GM21723 (cell line): ENCODE measurements around the gene EEA1.

Source experiments
- ATAC-seq: cut with Tn5 transposase; IDR thresholded peaks from one replicate; pipeline ENCODE4 v1.9.1; 2021; ENCODE audit warnings: mild to moderate bottlenecking, moderate library complexity; ENCODE audit not compliant: unreplicated experiment

The EEA1 gene

GRCh38 chr12:92897844-92898243 is 31.3 kb downstream of the EEA1 start:
- ATAC-seq = no peak

DNA sequence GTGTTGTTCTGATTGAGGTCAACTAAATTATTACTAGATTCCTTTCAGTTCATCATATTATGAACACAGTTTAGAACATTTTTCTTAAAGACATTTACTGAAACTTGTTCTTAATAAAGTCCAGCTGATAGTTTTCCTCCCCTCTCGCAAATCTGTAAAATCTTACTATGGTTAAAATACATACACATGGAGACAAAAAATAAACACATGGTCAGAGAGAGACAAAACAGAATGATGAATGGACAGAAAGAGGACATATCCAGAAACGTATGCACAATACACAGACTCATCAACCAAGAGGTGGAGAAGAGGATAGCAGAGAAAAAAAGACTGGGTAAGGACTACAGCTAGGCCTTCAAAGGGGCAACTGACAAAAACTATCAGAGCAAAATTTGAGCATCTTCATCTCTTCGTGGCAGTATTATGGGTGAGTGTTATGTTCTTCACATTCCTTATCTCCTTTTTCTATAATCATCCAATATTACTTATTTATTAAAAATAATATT is 38.4 kb downstream of the EEA1 start:
- ATAC-seq = no peak

DNA sequence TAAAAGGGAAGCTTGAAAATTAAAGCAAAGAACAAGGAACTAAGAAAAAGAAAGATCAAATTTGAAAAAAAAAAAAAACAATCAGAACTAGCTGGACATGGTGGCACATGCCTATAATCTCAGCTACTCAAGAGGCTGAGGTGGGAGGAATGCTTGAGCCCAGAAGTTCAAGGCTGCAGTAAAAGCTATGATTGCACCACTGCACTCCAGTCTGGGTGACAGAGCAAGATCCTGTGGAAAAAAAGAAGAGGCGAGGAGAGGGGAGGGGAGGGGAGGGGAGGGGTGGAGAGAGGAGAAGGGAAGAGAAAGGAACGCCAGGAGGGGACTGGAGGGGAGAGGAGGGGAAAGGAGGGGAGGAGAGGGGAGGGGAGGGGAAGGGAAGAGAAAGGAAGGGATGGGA is 43.0 kb downstream of the EEA1 start:
- ATAC-seq = no peak

GRCh38 chr12:92879698-92880322 is 49.3 kb downstream of the EEA1 start:
- ATAC-seq = no peak

DNA sequence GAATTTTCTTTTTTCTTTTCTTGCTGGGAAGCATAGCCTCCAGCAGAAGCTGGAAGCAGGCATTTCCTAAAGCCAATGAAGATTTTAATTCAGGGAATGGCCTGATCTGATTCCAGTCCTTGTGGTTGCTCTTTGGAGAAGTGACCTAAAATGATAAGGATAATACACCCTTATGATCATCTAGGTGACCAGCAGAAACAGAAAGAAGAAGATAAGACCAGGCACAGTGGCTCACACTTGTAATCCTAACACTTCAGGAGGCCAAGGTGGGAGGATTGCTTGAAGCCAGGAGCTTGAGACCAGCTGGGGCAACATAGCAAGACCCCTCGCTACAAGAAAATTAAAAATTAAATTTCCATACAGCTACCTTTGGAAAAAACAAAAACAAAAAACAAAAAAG is 51.2 kb downstream of the EEA1 start:
- ATAC-seq = no peak

DNA sequence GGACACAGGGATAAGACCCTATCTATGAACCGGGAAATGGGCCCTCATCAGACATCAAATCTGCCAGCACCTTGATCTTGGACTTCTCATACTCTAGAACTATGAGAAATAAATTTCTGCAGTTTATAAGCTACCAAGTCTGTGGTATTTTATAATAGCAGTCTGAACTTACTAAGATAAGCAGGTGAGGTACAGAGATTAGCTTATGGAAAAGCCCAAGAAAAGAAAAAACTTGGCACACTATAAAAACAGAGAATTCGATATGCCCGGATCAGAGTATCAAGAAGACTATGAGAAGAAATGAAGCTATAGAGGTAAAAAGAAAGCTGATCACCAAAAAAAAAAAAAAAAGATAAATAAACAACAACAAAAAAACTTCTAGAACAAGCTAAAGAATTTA is 52.6 kb downstream of the EEA1 start:
- no peak for ATAC-seq

GRCh38 chr12:92871116-92871515 is 58.0 kb downstream of the EEA1 start:
- no peak for ATAC-seq

DNA sequence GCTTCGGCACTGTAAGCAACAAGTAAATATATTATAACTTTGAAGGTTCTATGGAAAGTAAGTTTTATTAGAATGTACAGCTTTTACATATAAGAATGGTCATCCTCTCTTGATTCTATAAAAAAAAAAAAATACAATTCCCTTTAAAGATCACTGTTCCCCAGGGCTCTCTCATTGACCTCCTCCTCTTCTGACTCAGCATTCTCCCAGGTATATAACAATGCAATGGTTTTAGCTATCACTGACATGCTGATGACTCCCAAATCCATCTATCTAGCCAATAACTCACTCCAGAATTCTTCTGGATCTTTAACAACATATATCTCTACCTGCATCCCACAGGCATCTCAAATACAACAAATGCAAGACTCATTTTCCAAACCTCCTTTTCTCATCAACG is 62.7 kb downstream of the EEA1 start:
- no peak for ATAC-seq

GRCh38 chr12:92863251-92863650 is 65.8 kb downstream of the EEA1 start:
- no peak for ATAC-seq

- no peak for ATAC-seq
These were observed 67.7 kb downstream of the EEA1 start for GRCh38 chr12:92861381-92861780.

- no peak for ATAC-seq
These were observed 68.6 kb downstream of the EEA1 start for GRCh38 chr12:92860521-92860920.

DNA sequence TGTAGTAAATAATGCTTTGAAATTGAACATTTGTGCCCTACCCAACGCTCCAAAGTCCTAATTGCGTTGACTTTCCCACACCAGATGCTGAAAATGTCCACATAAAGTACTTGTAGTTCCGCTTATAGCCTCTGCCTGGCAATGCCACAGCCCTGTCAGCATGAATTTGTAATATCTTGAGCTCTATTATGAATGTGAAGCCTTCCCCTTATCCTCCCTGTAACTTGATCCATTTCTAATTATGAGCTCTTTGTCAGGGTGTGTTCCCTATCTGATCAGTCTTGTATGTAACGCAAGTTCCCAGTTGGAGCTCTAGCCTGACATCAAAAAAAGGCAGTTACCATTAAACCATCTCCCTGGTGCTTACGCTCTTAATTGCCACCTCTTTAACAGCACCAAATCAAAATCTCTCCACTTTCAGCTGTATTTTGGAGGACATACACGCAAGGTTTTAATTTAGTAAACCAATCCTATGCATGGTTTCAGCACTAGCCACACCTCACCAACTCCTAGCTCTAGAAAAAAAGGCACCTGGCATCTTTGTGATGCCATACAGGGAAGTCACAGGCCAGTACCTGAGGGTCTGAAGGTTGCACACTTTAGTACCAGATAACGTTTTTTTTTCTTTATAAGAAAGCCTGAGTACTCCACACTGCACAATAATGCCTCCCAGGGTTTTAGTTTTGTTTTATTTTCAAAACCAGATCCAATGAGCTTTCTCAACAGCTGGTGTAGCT is 69.3 kb downstream of the EEA1 start:
- ATAC-seq = no peak

DNA sequence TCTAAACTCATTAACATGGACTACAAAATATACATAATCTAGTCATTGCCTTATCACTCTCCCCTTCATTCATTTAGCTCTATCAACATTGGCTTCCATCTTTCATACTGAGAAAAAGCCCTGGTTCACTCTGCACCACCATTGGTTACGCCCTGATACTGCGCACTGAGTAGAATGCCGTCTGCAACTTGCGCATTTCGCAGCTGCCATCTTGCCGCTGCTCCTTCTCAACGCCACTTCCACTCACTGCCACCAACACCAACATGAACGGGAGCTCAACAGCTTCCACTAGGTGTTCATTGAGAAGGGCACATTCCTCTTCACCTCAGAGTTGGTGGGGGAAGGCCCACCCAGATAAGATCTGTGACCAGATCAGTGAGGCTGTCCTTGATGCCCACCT is 71.3 kb downstream of the EEA1 start:
- no peak for ATAC-seq

DNA sequence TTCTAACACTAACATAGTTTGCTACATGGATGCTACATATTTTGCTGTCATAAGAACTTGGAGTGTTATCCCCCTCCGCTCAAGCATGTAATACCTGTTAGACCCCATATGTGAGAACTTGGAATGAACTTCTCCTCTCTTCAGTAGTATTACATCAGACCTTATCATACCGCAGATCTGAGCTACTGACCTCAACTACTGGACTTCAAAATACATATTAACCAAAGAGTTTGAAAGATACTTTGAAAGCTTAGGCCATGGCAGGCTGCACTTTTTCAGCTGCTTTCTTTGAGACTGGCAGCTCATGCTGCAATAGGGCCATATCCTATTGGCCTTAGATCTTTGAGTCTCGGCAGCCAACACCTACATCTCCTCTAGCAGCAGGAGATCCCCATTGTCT is 74.8 kb downstream of the EEA1 start:
- no peak for ATAC-seq

- no peak for ATAC-seq
These were observed 80.4 kb downstream of the EEA1 start for GRCh38 chr12:92848740-92849139.

- no peak for ATAC-seq
These were observed 81.7 kb downstream of the EEA1 start for GRCh38 chr12:92847368-92847767.

GRCh38 chr12:92845329-92845728 is 83.8 kb downstream of the EEA1 start:
- no peak for ATAC-seq

- ATAC-seq = no peak
These were observed 84.8 kb downstream of the EEA1 start for GRCh38 chr12:92844151-92844763.

DNA sequence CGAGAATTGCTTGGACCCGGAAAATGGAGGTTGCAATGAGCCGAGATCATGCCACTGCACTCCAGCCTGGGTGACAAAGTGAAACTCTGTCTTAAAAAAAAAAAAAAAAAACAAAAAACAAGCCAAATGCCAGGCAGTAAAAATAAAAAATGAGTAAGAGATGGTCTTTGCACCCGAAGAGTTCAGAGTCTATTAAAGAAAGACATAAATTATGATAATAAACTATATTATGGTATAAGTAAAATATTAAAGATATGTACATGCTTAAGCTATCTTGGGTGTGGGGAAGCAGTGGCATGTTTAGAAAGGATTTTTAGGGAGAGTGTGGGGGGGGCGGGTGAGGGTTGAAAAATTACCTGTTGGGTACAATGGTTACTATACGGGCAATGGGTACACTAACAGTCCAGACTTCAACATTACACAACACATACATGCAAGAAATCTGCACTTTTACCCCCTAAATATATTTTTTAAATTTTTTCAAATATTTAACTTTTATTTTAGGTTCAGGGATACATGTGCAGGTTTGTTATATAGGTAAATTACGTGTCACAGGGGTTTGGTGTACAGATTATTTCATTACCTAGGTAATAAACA is 99.3 kb downstream of the EEA1 start:
- ATAC-seq = no peak

GRCh38 chr12:92828565-92828964 is 100.5 kb downstream of the EEA1 start:
- no peak for ATAC-seq

DNA sequence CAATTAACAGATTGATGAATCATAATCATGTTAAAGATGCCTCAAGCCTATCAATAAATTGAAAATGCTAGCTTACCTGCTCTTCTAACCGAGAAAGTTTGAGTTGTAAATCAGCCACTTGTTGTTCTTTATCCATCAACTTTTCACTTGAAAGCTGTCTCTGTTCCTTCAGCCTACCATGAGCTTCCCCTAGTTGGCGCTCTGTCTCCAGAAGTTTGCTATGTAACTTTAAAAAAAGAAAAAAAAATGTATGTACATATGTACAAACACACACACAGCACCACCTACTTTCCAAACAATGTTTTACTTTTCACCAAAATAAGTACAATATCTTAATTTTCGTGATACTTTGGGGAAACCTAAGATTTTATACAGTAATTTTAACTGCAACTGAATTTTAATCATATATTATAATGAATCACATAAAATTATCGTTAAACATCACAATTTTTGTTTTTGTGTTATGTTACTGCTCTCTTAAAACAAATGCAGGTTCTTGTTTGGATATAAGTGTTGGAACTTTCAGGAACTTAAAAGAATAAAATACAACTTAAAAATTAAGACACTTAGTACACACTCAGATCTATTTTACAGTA is 101.2 kb downstream of the EEA1 start:
- ATAC-seq = no peak
